HG03558 (cell line): ENCODE results near the gene ZP1.

Source experiments
- ATAC-seq: cut with Tn5 transposase; IDR thresholded peaks from one replicate; pipeline ENCODE4 v1.9.1; 2021; ENCODE audit warnings: moderate number of reproducible peaks; ENCODE audit not compliant: unreplicated experiment; ENCODE audit errors: extremely low read depth

ZP1 gene

GRCh38 chr11:60919320-60919719 is 52.0 kb downstream of the ZP1 start:
- ATAC-seq = no peak

DNA sequence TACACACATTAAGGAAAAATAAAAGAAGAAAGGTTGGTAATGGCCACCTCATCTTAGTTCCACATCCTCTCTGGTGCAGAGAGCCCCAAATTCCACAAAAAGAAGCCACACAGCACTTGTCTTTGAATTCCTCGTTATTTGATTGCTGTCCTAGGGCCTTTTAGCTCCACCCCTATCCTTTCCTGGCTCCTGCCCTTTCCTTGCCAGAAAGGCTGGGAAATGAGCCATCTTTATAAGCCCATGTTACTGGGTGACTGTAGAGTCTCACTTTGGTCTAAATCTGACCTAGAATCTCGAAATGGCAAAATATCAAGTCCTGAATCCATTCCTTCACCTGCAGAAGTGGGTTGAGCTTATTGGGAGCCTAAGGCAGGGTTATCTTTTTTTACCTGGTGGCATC is 52.6 kb downstream of the ZP1 start:
- ATAC-seq = no peak

- no peak for ATAC-seq
Observed at GRCh38 chr11:60921259-60921658, 53.9 kb downstream of the ZP1 start.

DNA sequence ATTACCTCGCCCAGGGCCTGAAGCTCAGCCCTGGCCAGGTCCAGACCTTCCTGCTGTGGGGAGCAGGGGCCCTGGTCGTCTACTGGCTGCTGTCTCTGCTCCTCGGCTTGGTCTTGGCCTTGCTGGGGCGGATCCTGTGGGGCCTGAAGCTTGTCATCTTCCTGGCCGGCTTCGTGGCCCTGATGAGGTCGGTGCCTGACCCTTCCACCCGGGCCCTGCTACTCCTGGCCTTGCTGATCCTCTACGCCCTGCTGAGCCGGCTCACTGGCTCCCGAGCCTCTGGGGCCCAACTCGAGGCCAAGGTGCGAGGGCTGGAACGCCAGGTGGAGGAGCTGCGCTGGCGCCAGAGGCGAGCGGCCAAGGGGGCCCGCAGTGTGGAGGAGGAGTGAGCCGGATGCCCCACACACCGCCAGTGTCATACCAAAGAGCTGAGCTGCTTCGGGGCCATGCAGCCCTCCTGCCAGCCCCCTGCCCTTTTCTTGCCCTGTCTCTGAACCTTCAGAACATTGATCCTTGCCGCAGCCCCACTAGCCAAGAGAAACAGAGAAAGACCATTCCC is 54.5 kb downstream of the ZP1 start:
- ATAC-seq = no peak

- no peak for ATAC-seq
Observed at GRCh38 chr11:60922906-60923305, 55.6 kb downstream of the ZP1 start.

- no peak for ATAC-seq
Observed at GRCh38 chr11:60923326-60923725, 56.0 kb downstream of the ZP1 start.

DNA sequence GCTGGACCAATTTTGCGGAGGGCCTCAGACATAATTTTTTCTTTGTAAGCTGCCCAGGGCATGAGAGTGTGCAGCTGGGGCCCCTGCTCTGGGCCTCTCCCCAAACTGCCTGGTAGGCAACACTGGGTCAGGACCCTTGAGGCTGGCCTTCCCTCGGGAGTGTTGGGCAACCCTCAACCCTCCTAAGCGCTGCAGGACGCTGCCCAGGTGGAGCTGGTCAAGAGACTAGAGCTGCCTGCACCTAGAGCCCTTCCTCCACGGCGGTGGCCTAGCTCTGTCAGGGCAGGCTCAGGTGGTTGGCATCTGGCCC is 56.4 kb downstream of the ZP1 start:
- ATAC-seq = no peak

- ATAC-seq = no peak
Observed at GRCh38 chr11:60924110-60924905, 57.0 kb downstream of the ZP1 start, which contains the start of gene TMEM132A. Gene TMEM132A, plus strand, starts transcription at chr11:60924460. Its CDS starts 174 bp downstream, at chr11:60924634.
